ENCODE results near the gene TMX1.
"Not testable (repeated sequence)": the region's sequence is repeated elsewhere in the genome, so short reads cannot be mapped to it uniquely, and the experiment has no call there.

The TMX1 gene, protein sequence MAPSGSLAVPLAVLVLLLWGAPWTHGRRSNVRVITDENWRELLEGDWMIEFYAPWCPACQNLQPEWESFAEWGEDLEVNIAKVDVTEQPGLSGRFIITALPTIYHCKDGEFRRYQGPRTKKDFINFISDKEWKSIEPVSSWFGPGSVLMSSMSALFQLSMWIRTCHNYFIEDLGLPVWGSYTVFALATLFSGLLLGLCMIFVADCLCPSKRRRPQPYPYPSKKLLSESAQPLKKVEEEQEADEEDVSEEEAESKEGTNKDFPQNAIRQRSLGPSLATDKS

DNA sequence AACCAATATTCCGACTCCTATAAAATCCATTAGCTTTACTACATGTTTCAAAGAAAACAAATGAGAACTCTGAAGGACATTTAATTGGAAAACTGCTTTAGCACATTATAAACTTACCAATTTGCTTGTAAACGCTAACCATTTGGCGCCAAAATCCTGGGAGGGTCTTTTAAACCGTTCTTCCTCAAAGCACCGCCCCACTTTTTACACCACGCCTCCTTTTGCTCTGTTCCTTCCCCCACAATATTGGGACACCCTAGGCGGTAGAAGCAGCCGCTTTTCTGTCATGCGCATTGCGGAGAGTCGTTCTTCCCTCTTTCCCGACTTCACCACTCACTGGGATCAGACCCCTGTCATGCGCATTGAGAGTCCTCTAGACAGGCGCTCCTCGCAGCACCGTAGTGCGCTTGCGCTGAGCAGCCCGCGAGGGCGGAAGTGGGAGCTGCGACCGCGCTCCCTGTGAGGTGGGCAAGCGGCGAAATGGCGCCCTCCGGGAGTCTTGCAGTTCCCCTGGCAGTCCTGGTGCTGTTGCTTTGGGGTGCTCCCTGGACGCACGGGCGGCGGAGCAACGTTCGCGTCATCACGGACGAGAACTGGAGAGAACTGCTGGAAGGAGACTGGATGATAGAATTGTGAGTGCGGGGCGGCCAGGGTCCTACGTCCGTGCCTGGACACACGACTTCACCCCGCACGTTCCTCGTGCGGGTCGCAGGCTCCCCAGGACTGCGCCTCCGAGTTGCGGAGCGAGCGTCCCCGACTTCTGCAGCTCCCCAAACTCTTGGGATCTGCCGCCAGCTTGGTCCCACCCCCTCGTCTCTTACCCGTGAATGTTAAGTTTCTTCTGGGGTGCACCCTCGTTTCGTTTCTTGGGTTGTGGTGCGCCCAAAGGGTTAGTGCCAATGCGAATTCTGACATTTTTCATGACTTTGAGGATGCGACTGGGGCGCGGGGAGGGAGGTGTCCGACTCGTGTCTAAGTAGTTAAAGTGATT, at the start of gene TMX1:
Gene TMX1 (plus strand): TSS at position 435 of the 991 bp plus-strand sequence. CDS start 46 bp downstream, at position 481.
- DNase-seq (ENCODE audit: low spot score), result peak; percentile 98

DNA sequence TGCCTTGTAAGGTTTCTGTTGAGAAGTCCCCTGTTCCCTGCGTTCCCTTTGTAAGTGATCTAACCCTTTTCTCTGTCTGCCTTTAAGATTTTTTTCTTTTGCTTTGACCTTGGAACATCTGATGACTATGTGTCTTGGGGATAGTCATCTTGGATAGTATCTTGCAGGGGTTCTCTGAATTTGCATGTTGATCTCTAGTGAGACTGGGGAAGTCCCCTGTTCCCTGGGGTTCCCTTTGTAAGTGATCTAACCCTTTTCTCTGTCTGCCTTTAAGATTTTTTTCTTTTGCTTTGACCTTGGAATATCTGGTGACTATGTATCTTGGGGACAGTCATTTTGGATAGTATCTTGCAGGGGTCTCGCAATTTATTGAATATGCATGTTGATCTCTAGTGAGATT, 38.2 kb upstream of the TMX1 start:
- no peak for DNase-seq (ENCODE audit: low spot score)

DNA sequence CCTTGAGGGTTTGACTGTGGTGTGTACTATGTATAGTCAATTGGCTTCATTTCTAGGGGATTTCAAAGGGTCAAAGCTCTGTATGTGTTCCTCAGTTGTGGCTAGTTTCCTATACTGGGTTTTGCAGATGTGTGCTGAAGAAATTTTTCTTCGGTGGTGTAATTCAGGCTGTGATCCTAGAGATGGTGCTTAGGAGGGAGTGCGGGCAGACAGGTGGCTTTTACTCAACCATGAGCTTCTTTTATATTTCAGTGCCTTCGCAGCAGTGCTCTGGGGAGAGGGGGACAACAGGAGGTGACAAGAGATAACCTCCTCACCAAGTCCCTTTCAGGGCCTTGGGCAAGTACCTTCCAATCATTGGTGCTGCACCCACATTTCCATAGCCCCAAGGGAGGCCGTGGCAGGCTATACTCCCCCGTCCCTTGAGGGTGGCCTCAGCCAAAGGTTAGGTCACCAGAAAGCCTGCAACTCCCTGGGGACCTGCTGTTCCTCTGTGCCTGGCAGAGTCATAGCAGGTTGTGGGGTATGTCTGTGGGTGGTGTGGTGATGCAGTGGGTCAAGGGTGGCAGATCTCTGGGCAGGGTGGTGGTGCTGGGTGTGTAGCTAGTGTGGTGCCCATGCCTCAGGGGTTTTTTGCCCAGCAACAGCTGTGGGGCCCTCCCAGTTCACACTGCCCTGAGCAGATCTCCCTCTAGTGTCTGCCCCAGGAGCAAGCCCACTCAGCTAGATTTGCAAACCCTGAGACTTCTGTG, 37.0 kb upstream of the TMX1 start:
- DNase-seq (ENCODE audit: low spot score), result no peak

DNA sequence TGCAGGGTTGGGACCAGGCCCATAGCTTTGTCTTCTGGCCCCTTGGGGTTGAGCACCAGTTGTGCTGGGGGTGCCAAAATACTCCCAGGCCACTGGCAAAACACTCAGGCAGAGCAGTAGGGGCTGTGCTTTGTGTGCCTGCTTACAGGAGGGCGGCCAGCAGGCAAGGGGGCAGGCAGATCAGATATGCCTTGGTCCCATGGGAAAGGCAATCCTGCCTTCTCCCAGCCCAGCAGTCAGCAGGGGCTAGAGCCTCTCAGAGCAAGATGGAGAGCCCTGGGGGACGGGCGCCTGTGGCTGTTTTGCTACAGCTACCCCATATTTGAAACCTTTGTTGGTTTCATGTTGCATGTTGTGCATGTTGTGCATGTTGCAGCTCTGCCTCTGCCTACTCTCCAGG, 36.2 kb upstream of the TMX1 start:
- DNase-seq (ENCODE audit: low spot score), result no peak

DNA sequence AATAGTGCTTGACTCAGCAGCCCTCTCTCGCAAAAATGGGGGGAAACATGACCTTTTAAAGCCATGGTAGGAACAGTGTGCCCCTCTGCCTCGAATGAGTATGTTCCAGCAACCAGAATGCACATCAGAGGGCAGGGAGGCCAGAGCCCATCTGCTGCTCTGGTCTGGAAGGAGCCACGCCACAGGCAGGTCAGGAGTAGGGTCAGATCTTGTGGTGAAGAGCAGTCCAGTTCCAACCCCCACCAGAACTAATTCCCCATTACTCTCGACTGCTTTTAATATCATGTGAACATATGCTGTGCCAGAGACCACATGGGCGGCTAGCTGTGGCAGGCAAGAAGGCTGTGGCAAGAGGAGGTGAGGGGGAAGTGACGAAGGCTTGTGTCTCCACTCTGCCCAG, 34.6 kb upstream of the TMX1 start:
- DNase-seq (ENCODE audit: low spot score), result no peak

DNA sequence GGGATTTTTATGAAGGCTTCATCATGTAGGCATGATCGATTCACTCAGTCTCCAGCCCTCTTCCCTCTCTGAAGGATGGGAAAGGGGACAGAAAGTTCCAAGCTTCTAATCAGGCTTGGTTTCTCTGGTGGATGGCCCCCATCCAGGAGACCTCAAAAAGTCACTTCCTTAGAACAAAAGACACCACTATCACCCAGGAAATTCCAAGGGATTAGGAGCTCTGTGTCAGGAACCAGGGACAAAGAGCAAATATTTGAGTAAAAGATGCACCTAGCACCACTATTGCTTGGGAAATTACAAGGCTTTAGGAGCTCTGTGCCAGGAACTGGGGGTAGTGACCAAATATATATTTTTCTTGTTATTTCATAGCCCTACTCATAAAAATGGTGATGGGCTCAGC, 33.6 kb upstream of the TMX1 start:
- no peak for DNase-seq (ENCODE audit: low spot score)

DNA sequence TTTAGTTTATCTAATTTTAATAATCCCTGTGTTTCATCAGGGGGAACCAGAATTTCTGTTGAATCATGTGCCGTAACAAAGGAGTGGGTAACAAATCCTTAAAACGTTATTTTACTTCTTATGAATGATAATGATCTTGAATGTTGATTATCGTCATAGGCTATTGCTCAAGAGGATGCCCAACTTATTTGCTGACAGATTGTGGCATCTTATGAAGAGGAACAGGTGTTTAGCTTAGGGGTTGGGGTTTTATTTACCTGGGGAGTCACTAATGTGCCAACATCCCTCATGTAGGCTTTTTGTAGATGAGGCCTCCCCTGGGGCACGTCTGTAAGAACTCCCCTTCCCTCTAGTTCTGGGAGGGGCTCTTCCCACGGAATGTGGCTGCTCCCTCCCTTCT, 32.4 kb upstream of the TMX1 start:
- DNase-seq (ENCODE audit: low spot score), result no peak

DNA sequence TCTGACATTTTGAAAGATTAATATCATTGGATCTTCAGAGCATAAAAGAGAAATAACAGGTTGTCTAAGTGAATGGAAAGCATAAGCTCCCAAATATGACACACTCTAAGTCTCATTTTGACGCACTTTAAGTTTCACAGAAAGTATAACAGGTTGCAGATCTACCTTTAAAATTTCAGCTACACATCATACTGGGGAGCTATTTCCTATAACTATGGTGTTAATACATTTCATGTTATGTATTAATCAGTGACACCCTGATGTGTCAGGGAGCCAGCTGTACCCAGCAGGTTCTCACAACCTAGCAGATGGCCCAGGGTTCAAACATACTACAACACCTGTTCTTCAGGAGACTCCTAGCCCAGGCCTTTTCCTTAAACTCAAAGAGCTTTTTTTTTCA, 31.1 kb upstream of the TMX1 start:
- no peak for DNase-seq (ENCODE audit: low spot score)

DNA sequence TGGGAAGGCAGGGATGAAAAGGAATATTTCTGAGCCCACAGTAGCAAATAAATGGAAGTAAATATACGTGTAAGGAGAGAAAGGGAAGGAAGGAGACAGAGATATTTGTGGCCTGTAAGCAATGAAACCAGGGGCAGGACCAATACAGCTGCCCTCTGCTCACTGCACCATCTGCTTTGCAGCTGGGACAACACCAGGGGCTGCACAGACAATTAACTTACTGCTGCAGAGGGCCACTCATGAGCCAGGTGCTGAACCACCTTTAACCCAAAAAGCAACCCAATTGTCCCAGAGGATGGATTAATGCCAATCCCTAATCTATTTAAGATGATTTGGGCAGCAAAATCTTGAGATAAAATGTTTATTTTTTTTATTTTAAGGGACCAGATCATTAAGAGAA, 30.6 kb upstream of the TMX1 start:
- no peak for DNase-seq (ENCODE audit: low spot score)

DNA sequence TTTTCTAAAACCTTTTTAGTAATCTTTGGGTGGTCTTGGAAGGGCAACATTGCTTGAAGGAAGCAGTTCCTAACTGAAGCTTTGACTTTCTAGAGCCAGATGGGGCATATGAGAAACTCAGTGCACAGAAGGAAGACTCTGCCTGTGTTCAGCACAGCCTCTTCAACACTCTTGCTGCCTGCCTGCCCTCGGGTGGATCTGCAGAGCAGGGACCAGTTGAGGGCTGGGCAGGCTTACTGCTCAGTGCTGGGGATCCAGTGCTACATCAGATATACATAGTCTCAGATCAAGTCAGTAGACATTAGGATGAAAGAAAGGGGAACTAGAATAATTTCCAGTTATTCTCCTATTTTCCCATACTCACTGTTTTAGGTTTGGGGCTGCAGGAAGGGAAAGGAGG, 29.5 kb upstream of the TMX1 start:
- DNase-seq (ENCODE audit: low spot score), result no peak

DNA sequence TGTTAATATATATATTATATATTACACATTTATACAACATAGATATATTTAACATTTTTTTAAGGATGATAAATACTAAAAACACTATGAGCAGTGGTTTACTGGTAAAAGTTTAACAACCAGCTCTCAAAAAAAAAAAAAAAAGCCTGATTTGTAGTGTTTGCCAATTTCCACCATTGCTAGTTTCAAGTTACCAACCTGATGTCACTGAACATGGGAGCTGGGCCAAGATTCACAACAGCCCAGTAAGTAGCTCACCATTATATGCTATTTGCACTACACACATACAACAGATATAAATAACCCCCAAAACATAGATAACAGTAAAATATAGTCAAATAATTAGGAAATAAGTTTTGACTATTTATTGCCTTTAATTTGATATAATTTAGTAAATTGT, 28.9 kb upstream of the TMX1 start:
- no peak for DNase-seq (ENCODE audit: low spot score)

DNA sequence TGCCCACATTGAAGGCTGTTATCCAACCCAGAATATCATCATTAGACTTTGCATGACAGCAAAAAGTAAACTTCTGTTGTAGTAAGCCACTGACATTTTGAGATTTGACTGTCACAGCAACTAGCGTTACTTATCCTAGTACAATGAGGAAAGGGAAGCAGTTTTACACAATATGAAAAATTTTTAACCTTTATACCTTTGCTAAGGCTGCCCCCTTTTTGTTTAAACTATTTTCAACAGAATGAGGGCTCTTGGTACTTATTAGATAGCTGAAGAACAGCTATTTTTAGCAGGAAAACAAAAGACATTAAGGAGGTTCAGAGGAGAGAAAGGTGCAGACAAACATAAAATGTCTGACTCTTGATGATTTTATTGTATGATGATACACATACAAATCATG, 23.4 kb upstream of the TMX1 start:
- no peak for DNase-seq (ENCODE audit: low spot score)

DNA sequence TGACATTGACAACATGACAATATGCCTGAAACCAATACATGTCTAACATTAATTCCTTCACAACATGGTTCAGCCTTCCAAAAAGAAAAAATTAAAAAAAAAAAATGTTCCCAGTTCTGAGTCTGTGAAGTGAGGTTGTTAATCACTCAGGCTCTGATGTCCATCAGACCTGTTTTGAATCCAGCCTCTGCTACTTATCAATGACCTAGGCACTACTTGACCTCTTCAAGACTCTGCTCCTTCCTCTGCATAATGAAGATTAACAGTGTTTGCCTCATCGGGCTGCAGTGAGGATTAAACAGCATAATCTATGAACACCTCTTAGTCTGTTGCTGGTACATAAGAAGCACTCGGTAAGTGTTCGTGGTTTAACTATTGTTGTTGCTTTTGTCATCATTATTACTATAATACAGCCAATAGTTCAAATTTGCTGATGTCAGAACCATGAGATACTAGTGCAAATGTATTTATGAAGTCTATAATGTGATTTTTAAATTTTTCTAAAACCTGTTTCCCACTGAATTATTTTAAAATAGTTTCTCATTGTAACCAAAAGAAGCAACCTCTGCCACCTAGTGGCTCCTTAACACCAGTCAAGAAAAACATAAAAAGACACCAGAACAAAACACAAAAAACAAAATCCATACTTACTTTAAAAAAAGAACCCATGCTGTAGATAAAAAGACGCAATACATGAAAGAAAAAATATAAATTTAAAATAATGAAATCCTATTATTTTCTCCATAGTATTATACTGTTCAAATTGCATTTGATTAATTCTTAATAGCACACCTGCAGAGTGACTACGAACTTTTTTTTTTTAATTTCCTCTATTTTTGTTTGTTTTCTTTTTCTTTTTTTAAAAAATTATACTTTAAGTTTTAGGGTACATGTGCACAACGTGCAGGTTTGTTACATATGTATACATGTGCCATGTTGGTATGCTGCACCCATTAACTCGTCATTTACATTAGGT, 20.3 kb upstream of the TMX1 start:
- DNase-seq (ENCODE audit: low spot score), result no peak

DNA sequence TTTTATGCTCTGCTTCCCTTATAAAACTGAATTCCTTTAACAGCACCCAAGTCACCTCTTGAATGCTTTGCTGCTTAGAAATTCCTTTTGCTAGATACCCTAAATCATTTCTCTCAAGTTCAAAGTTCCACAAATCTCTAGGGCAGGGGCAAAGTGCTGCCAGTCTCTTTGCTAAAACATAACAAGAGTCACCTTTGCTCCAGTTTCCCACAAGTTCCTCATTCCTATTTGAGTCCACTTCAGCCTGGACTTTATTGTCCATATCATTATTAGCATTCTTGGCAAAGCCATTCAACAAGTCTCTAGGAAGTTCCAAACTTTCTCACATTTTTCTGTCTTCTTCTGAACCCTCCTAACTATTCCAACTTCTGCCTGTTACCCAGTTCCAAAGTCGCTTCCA, 16.6 kb upstream of the TMX1 start:
- DNase-seq (ENCODE audit: low spot score), result not testable (repeated sequence)

DNA sequence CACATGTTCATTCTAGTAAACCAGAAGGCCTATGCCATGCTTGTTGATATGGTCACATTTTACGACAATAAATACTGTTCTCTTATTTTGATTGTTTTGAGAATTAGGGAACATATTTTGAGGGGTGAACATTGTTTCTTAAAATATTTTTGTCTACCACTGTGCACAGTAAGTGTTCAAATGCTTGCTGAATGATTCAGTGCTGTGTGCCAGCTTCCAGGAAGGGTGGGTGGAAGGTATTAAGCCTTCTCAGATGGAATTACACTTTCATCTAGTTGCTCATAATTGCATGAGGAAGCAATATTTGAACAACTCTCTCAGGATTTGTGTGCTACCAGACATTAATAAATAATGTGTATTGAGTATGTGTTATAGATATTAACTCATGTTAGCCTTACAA, 15.5 kb upstream of the TMX1 start:
- DNase-seq (ENCODE audit: low spot score), result no peak

DNA sequence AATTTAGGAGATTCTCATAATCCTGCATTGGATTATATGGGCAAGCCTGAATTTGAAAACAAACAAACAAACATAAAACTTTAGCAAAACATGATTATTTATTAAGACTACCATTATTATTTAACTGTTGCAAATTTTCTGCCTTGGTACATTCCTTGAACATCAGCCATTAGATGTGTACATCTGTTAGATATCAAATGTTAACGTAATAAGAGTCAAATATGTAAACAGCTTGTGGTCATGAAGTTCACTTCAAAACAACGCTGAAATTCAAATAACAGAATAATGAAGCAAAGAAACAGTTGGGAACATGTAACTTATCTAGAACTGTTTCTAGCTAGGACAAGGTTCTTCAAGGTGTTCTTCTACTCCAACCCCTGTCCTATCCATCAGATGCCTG, 14.3 kb upstream of the TMX1 start:
- DNase-seq (ENCODE audit: low spot score), result no peak

DNA sequence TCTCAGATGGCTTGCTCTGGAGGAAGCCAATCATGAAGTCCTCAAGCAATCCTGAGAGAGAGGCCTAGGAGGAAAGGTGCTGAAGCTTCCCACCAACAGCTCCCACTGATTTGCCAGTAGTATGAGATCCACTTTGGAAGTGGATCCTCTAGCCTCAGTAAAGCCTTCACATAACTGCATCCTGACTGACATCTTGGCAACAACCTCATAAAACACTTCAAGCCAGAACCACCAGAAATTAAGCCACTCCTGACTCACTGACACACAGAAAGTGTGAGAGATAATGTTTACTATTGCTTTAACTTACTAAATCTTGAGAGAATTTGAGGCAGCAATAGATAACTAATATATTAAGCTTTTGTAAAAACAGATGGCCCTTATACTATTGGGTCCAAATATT, 11.7 kb upstream of the TMX1 start:
- no peak for DNase-seq (ENCODE audit: low spot score)

DNA sequence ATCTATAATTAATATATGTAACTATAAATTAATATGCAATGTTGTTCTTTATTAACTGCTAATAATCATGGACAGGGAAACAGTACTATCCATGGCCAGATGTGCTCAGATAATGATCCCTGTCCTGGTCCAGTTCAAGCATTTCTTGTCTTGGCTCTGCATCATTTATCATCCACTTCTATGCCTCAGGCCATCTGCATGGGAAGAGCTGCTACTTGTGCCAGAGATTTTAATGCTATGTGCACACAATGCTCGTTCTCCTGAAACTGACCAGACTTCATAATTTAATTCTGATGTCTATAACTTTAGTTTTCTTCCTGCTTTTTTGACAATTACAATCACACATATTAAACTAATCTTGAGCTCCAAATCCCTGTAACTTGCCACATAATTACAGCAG, 11.2 kb upstream of the TMX1 start:
- DNase-seq (ENCODE audit: low spot score), result no peak

DNA sequence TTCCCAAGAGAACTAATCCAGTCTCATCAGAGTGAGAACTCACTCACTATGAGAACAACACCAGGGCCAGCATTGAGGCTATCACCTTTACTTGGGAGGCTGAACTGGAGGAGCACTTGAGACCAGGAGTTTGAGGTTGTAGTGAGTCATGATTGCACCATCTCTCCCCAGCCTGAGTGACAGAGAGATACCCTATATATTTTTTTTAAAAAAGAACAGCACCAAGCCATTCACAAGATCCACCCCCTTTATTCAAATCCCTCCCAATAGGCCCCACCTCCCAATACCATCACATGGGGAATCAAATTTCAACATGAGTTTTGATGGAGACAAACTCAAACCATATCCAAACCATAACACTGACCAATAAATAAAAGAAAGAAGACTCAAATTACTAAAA, 3.7 kb upstream of the TMX1 start:
- peak; percentile 36 for DNase-seq (ENCODE audit: low spot score)

DNA sequence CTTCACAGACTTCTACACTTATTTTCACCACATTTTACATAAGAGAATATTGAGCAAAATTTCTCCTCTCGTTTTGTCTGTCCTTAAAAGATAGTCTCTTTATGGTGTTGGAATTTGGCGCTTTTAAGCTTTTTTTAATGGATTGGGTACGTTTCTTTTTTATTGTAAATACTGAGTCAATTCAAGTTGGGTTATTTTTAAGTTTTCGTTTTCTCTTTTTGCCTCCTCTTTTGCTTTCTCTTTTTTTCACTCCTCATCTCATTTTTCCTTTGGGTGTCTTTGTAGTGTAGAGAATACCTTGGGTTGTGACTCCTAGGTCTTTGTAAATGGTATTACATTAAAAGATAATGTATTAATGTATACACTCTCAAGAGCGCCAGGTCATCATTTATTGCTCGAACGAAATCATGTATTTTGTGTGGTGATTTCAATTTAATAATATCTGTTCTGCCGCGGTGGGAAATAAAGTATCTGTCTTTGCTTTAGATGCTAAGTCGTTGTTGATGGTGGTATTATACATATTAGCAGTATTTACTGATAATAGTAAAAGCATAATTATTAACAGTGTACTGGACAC, 845 bp downstream of the TMX1 start:
- no peak for DNase-seq (ENCODE audit: low spot score)
